GM15510 (cell line): ENCODE results near the gene TFAM.

ENCODE experiments used
- POLR2A ChIP-seq: IDR thresholded peaks from 3 replicates; pipeline ENCODE4 v1.6.1; 2011; ENCODE audit warnings: borderline replicate concordance; ENCODE audit not compliant: insufficient read length; ENCODE audit errors: extremely low read depth

Gene TFAM

GRCh38 chr10:58384999-58385783 lies at the start of gene TFAM:
TSS of gene TFAM (plus strand) at chr10:58385410. CDS start at chr10:58385548, 138 bp downstream.
- TF ChIP-seq POLR2A: peak; percentile 98

DNA sequence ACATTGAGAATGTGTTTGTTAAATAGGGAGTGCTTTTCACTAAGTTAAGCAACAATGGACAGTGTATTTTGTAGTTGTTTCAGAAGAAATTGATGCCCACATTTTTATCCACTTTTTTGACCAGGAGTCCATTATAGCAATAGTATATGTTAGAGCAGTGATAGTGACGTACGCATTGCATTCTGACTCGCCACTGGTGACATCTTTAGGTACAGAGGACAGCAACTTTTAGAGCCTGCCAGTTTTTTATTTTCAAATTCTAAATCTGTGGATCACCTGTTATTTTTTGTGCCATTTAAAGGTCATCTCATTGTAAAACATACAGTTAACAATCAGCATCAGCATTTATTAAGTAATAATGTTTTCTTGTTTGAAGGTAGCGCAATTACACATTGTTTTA lies 49.0 kb upstream of the TFAM start:
- no peak for TF ChIP-seq POLR2A

DNA sequence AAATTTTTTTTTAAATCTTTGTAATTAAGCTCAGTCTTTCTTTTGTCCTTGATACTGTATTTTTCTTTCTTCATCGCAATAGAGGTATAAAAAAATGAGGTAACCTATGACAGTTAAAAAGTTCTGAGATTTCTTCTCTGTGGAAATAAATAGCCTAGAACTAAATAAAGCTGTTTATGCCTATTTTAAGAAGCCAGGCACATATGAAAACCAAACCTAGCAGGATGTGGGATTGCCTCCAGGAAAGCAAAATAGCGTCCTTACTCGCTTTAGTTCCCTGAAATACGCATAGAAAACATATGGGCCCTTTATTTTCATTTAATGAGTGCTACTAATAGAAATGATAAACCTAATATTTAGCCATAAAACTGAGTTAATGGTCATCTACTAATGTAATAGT lies 43.8 kb upstream of the TFAM start:
- TF ChIP-seq POLR2A: no peak

DNA sequence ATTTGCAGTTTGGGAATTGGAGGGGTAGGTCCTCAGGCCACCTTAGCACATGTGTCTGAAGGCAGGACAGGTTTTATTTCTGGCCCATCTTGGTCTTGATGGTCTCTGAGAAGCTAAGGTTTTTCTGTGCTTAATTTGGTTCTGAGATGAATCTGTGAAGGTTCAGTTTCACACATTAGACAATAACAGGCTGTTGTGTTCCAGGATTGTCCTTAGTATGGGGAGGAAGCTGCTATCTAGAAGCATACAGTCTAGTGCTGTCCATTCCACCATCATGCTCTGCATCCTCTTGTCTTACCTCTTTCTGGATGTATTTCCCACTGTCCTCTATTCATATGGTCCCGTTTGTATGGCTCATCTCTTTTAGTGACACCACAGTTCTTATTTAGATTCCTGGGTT lies 43.3 kb upstream of the TFAM start:
- TF ChIP-seq POLR2A: no peak

GRCh38 chr10:58347967-58348366 lies 37.2 kb upstream of the TFAM start:
- no peak for TF ChIP-seq POLR2A

DNA sequence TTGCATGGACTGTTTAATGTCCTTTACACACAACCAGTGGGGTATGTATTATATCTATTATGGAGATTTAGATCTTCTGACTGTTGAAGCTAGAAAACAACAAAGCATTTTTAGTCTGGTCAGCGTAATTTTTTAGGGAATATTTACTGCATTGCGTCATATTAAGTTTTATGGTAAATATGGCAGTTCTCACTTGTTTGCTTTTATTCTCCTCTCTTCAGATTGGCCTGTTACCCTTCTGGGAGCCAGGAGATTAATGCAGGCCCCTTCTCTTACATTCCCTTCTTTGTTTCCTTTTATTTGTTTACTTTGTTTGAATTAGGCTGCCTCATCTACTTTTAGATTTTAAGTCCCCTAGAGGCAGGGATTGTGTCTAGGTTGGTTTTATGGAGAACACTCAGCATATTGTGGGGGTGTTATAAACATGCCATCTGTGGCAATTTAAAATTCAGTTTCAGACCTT lies 36.6 kb upstream of the TFAM start:
- TF ChIP-seq POLR2A: no peak

DNA sequence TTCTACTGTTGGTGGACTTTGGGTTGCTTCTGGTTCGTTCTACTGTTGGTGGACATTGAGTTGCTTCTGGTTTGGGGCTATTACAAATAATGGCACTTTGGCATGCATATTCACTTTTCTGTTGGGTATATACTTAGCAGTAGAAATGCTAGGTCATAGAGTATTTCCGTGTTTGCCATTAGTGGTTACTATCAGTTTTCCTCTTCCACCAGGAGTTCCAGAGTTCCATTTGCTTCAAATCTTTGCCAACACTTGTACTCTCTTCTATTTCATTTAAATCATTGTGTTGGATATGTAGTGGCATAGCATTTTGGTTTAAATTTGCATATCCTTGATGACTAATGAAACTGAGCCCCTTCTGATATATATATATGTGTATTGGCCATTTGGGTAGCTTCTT lies 35.2 kb upstream of the TFAM start:
- no peak for TF ChIP-seq POLR2A

DNA sequence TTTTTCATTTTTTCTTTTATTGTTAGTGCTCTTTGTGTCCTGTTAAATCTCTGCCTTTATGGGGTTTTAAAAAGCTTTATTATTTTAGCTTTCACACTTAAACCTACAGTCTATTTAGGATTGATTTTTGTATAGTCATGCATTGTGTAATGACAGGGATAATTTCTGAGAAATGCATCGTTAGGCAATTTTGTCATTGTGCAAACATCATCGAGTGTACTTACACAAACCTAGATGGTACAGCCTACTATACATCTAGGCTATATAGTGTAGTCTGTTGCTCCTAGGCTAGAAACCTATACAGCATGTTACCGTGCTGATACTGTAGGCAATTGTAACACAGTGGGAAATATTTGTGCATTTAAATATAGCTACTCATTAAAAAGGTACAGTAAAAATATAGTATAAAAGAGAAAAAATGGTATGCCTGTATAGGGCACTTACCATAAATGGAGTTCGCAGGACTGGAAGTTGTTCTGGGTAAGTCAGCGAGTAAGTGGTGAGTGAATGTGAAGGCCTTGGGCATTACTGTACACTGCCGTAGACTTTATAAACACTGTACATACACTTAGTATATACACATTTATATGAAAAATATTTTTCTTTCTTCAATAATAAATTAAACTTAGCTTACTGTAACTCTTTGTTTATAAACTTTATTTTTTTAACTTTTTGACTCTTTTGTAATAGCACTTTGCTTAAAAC lies 34.4 kb upstream of the TFAM start:
- no peak for TF ChIP-seq POLR2A

- no peak for TF ChIP-seq POLR2A
Observed at GRCh38 chr10:58351616-58352578, 33.3 kb upstream of the TFAM start.

GRCh38 chr10:58352956-58353610 lies 32.1 kb upstream of the TFAM start:
- TF ChIP-seq POLR2A: no peak

DNA sequence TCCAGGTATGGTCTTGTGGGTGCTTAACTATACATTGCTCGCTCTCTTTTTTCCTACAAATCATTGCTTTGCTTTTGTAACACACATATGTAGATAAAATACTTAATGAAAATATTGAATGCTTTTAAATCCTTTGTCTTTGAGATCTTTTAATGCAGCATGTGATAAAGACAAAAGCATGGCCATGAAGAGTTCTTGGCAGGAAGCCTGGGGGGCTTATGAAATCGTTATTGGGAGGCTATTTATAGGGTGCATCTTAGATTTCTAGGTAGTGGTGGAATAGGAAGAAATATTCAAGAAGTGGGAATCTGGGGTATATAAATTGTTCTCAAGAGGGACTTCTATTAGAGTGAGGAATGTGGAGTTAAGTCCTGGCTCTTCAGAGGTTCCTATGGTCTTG lies 28.5 kb upstream of the TFAM start:
- TF ChIP-seq POLR2A: no peak

GRCh38 chr10:58358314-58358933 lies 26.8 kb upstream of the TFAM start:
- TF ChIP-seq POLR2A: no peak

GRCh38 chr10:58358947-58359346 lies 26.3 kb upstream of the TFAM start:
- TF ChIP-seq POLR2A: no peak

GRCh38 chr10:58359541-58359940 lies 25.7 kb upstream of the TFAM start:
- no peak for TF ChIP-seq POLR2A
